Osteocyte (in vitro differentiated cells): ENCODE measurements around the gene CCNY. TPM values are rescaled to one million over a fixed set of nuclear protein-coding genes. Genes with fewer than 3 reads are reported as not detected.

Experiments
- DNase-seq: peaks from one replicate; pipeline ENCODE4 v3.0.0; 2021; ENCODE audit warnings: mixed read lengths; ENCODE audit not compliant: unreplicated experiment; ENCODE audit errors: extremely low spot score
- H3K27ac Mint-ChIP-seq: one replicate; pipeline ENCODE4 v1.8.0; 2021; ENCODE audit warnings: mild to moderate bottlenecking, mixed read lengths; ENCODE audit not compliant: unreplicated experiment
- H3K27me3 Mint-ChIP-seq: one replicate; pipeline ENCODE4 v1.8.0; 2021; ENCODE audit warnings: mixed read lengths; ENCODE audit not compliant: unreplicated experiment
- H3K36me3 Mint-ChIP-seq: one replicate; pipeline ENCODE4 v1.8.0; 2021; ENCODE audit warnings: mixed read lengths; ENCODE audit not compliant: unreplicated experiment
- H3K4me1 Mint-ChIP-seq: one replicate; pipeline ENCODE4 v1.8.0; 2021; ENCODE audit warnings: mixed read lengths; ENCODE audit not compliant: unreplicated experiment
- H3K4me3 Mint-ChIP-seq: one replicate; pipeline ENCODE4 v1.8.0; 2021; ENCODE audit warnings: mild to moderate bottlenecking, moderate library complexity, mixed read lengths; ENCODE audit not compliant: unreplicated experiment
- H3K9me3 Mint-ChIP-seq: one replicate; pipeline ENCODE4 v1.8.0; 2021; ENCODE audit warnings: mixed read lengths; ENCODE audit not compliant: unreplicated experiment
- total RNA-seq: library from RNA; stranded (reverse); gene quantifications from 2 replicates; pipeline ENCODE4 v1.2.1, GENCODE V29; 2021
- TF ChIP-seq, protein P1 (sequence below): fragments of 200-600 bp; sonication (generic); IDR thresholded peaks from 2 replicates; pipeline ENCODE4 v1.5.0; 2021; ENCODE audit warnings: antibody characterized with exemption, mild to moderate bottlenecking, moderate library complexity

CCNY gene
- total RNA-seq, 1 donor from 2014 or later, result 76.4 TPM

DNA sequence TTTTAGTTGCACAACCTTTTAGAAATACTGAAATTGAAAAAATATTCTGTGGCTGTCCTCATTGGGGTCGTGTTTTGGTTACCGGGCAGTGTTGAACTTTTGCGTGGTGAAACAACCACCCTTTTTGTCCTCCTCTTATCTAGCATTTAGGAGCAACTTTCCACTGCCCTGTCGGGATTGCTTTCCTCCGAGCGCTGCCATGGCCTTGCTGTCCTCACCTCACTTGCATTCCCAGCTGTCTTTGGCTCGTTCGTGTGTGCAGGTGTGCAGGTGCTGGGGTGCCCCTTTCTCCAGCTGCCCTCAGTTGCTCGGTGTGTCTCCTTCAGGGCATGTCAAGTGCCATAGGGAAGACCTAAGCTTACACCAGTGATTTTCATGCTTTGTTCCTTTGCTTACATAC lies 151.9 kb downstream of the CCNY start:
- H3K36me3 Mint-ChIP-seq, result peaks cover 18% of the 10 kb centered on the region
- DNase-seq, result no peak
- H3K27ac Mint-ChIP-seq, result no peak overlapping the region
- no peaks in the 10 kb centered on the region for H3K4me1 Mint-ChIP-seq
- TF ChIP-seq, protein P1, sequence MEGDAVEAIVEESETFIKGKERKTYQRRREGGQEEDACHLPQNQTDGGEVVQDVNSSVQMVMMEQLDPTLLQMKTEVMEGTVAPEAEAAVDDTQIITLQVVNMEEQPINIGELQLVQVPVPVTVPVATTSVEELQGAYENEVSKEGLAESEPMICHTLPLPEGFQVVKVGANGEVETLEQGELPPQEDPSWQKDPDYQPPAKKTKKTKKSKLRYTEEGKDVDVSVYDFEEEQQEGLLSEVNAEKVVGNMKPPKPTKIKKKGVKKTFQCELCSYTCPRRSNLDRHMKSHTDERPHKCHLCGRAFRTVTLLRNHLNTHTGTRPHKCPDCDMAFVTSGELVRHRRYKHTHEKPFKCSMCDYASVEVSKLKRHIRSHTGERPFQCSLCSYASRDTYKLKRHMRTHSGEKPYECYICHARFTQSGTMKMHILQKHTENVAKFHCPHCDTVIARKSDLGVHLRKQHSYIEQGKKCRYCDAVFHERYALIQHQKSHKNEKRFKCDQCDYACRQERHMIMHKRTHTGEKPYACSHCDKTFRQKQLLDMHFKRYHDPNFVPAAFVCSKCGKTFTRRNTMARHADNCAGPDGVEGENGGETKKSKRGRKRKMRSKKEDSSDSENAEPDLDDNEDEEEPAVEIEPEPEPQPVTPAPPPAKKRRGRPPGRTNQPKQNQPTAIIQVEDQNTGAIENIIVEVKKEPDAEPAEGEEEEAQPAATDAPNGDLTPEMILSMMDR, result no peak
- no peaks in the 10 kb centered on the region for H3K9me3 Mint-ChIP-seq
- H3K4me3 Mint-ChIP-seq, result no peak overlapping the region
- H3K27me3 Mint-ChIP-seq, result no peaks in the 10 kb centered on the region

DNA sequence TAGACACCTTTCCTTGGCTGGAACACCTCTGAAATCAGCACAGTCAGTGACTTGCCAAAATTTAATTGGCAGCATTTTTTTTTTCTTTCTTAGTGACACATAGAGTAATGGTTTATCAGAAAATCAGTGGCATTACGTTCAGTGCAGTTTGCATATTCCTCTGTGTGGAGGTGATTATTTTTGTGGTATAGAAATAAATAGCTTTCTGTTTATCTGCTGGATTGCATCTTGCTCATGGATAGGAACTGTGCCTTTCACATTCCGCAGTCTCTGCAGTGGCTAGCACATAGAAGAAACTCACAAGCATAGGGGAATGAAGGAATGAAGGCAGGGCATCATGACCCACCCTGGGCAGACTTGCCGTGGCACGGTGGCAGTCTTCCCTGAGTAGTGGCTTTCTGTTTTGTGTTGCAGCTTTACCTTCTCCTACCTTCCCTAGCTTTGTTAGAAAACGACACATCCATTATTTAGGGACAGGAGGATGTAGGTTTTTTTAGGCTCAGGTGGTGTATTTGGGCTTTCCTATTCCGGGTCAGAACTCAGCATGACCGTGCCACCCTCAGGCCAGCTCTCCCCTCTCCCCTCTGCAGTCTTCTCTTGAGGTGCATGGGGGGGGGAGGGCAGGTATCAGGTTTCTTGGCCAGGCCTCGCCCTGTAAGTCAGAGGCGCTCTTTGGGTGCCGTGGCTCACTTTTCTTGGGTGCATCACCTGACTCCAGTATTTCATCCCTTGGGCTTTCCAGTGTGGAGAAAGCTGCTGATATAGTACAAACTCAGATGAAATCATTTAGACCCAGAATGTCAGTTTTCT lies 156.3 kb downstream of the CCNY start:
- Mint-ChIP-seq H3K36me3 (peaks cover 3% of the 10 kb centered on the region), H3K27me3 (no peaks in the 10 kb centered on the region), H3K4me1 (peaks cover 12% of the 10 kb centered on the region), H3K9me3 (no peaks in the 10 kb centered on the region), H3K4me3 (no peak overlapping the region), H3K27ac (no peak overlapping the region)
- TF ChIP-seq, protein P1, result no peak
- DNase-seq, result no peak

DNA sequence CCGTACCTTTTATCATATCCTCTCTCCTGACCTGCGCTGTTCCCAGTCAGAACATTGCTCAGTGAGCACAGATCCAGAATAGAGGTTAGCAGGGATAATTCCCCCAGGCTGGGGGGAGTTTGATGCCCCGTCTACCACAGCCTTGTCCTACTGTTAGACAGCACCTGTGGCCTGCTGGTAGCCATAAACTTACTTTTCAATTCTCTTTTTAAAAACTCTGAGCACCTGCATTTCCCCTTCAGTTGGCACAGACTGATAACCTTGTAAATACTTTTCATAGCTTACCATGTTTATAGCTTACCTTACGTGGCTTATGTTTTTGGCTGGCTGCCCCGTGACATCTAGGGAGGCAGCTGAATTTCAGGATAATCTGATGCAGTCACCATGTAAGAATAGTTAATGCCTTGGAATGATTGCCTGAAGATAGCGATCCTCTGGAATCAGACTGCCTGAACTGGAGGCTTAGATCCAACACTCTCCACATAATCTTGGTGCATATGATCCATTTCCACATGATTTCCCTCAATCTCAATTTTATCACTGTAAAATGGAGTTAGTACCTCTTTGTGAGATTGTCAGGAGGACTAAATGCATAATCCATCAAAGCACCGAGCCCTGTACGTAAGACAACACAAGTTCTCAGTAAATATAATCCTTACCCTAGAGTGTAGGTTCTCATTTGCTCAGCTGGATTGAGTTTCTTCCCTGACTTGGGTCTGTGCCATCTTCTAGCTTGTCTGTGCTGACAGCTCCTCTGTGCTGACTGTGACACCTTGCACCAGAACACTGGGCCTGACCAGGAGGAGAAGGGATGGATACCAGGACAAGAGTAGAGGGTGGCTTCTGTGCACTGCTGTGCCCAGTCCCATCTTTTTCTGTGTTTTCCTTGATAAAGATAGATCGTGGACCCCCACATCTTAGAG lies 157.1 kb downstream of the CCNY start:
- Mint-ChIP-seq H3K4me3 (no peak overlapping the region), H3K4me1 (peaks cover 12% of the 10 kb centered on the region), H3K27me3 (no peaks in the 10 kb centered on the region), H3K36me3 (peaks cover 3% of the 10 kb centered on the region), H3K9me3 (no peaks in the 10 kb centered on the region), H3K27ac (no peak overlapping the region)
- TF ChIP-seq, protein P1, result no peak
- DNase-seq, result no peak

DNA sequence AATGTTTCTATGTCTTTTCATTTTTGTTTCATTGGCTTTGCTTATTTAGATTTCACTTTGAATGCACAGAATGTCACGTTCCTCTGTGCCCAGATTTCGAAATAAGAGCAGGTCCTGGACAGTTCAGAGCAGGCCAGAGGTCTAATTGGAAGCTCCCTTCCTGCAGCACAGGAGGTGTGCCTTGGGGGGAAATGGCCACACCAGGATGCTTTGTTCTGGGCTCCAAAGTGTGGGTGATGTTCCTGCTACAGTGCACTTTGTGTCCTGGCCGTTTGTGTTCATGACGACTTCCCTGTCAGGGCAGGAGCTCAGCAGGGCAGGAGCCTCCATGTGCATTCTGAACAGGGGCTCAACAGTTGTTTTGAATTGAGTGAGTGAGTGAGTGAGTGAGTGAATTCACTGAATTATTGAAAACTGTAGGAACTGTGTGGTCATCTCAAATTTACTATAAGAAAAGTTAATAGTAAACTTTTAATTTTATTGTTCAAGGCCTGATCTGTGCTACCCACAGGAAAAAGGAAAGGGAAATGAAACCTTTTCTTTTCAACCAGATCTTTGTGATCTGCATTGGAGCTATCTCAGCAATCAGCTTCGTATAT lies 159.3 kb downstream of the CCNY start:
- H3K9me3 Mint-ChIP-seq, result no peaks in the 10 kb centered on the region
- H3K27ac Mint-ChIP-seq, result peak overlapping the region; percentile 40
- H3K27me3 Mint-ChIP-seq, result no peaks in the 10 kb centered on the region
- H3K4me1 Mint-ChIP-seq, result peaks cover 13% of the 10 kb centered on the region
- no peak for DNase-seq
- TF ChIP-seq, protein P1, result no peak
- peaks cover 3% of the 10 kb centered on the region for H3K36me3 Mint-ChIP-seq
- H3K4me3 Mint-ChIP-seq, result no peak overlapping the region
